Thoracic aorta (tissue), 2 donors: Measurements from ENCODE around the gene RREB1. TPM values are rescaled to one million over a fixed set of nuclear protein-coding genes. Genes with fewer than 3 reads are reported as not detected.

Experiments
- ATAC-seq: fragments of 150-250 bp; one replicate; pipeline ENCODE4 v1.8.0; 2017; ENCODE audit warnings: low read depth; ENCODE audit not compliant: insufficient number of reproducible peaks, low FRiP score
- DNase-seq: peaks from one replicate; pipeline ENCODE4 v3.0.0-alpha.2; 2020; ENCODE audit warnings: low spot score
- H3K27ac ChIP-seq, 2 donors: fragments of 200-600 bp; sonication (generic); 1 replicate in 1 of 2; 2 replicates in 1 of 2; pipeline ENCODE4 v1.5.1; 2016; ENCODE audit warnings: mild to moderate bottlenecking in 2 of 2, moderate library complexity in 2 of 2
- H3K27me3 ChIP-seq: fragments of 200-600 bp; sonication (generic); replicated peaks from 2 replicates; pipeline ENCODE4 v1.6.0; 2016; ENCODE audit warnings: mild to moderate bottlenecking; ENCODE audit not compliant: insufficient read depth
- H3K36me3 ChIP-seq: fragments of 200-600 bp; sonication (generic); one replicate; pipeline ENCODE4 v1.5.1; 2016
- H3K4me1 ChIP-seq, 2 donors: fragments of 200-600 bp; sonication (generic); 1 replicate in 1 of 2; 2 replicates in 1 of 2; pipeline versions ENCODE4 v1.5.1 to v1.6.0; 2016; ENCODE audit warnings: low read depth in 2 of 2, mild to moderate bottlenecking in 1 of 2; ENCODE audit not compliant: control insufficient read depth in 1 of 2
- H3K4me3 ChIP-seq: fragments of 200-600 bp; sonication (generic); 2 replicates; pipeline ENCODE4 v1.5.1; 2016; ENCODE audit warnings: mild to moderate bottlenecking
- H3K9me3 ChIP-seq: fragments of 200-600 bp; sonication (generic); 2 replicates; pipeline ENCODE4 v1.5.1; 2016
- total RNA-seq, 2 donors: library from RNA; depleted of rRNA; stranded (reverse); fragments of >200 nt; gene quantifications; one replicate each; pipeline versions ENCODE4 v1.1.0 to v1.2.3, GENCODE V29; 2016
- TF ChIP-seq, protein P1 (sequence below): fragments of 200-600 bp; sonication (generic); IDR thresholded peaks from one replicate; pipeline ENCODE4 v1.5.1; 2019; ENCODE audit warnings: antibody characterized with exemption

RREB1 gene
- total RNA-seq, 2 donors from 2014 or later, result 30.6 to 39.3 TPM

DNA sequence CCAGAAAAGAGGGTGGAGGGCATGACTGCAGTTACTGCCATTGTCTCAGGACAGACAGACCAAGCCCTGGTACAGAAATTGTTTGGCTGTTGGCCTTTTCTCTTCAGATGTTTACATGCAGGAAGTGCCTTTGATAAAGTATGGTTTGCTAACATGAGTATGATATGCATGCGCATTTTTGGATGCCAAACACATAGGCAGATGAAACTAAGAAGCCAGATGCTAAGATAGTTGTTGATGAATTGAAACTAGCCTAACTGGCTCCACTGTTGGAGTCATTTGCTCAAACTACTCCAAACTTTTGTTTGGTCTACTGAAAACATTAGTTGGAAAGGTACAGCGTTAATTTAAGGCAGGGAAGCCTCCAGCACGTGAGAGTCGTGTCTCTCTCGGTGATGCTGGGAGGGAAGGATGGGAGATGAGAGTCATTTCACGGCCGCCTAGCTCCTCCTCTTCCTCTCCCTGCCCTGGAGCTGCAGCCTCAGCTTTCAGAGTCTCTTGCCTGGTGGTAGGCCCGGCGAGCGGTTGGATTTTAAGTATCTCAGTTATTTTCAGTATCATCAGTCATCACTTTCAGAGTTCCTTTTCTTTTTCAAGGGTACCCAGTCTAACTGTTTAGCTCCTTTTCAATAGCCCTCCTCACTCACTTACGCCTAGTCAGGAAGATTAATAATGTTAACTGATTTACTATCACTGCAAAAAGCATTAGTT lies 29.7 kb downstream of the RREB1 start:
- H3K4me3 ChIP-seq, result peak overlapping the region; percentile 36

DNA sequence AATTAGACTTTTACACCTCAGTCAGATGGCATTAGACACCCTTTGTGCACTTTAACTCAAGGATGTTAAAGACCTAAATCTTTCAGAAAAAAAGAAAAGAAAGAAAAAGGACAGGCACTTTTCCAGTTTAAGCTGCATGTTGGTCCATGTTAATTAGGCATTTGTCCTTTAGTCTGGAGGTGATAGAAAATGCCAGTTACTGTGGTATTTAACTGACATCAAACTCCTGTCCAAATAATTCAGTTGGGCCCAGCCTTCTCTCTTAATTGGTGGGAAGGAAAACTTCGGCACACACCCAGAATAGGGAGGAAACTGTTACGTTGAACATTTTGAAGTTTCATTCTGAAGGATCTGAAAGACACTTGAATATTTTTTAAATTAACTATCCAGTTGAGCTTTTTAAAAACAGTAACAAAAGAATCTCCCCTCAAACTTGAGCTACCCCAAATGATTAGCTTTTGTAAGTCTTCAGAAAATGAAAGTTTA lies 30.3 kb downstream of the RREB1 start:
- TF ChIP-seq, protein P1, sequence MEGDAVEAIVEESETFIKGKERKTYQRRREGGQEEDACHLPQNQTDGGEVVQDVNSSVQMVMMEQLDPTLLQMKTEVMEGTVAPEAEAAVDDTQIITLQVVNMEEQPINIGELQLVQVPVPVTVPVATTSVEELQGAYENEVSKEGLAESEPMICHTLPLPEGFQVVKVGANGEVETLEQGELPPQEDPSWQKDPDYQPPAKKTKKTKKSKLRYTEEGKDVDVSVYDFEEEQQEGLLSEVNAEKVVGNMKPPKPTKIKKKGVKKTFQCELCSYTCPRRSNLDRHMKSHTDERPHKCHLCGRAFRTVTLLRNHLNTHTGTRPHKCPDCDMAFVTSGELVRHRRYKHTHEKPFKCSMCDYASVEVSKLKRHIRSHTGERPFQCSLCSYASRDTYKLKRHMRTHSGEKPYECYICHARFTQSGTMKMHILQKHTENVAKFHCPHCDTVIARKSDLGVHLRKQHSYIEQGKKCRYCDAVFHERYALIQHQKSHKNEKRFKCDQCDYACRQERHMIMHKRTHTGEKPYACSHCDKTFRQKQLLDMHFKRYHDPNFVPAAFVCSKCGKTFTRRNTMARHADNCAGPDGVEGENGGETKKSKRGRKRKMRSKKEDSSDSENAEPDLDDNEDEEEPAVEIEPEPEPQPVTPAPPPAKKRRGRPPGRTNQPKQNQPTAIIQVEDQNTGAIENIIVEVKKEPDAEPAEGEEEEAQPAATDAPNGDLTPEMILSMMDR, result no peak
- Histone ChIP-seq H3K27me3 (no peaks in the 10 kb centered on the region), H3K36me3 (no peaks in the 10 kb centered on the region), H3K4me1 (peaks cover 20 to 32% of the 10 kb centered on the region in 2 donors), H3K9me3 (no peaks in the 10 kb centered on the region), H3K27ac (peak overlapping the region; percentile 53 to 55), H3K4me3 (peak overlapping the region; percentile 36)
- ATAC-seq (no peak), DNase-seq (no peak)

More for the DNA sequence above, 29.7 kb downstream of the RREB1 start:
- ATAC-seq (no peak), DNase-seq (peak; percentile 31)
- Histone ChIP-seq H3K27ac (peak overlapping the region; percentile 53 to 55), H3K36me3 (no peaks in the 10 kb centered on the region), H3K9me3 (no peaks in the 10 kb centered on the region), H3K4me1 (peaks cover 18 to 28% of the 10 kb centered on the region in 2 donors), H3K27me3 (no peaks in the 10 kb centered on the region)
- TF ChIP-seq, protein P1, result no peak

DNA sequence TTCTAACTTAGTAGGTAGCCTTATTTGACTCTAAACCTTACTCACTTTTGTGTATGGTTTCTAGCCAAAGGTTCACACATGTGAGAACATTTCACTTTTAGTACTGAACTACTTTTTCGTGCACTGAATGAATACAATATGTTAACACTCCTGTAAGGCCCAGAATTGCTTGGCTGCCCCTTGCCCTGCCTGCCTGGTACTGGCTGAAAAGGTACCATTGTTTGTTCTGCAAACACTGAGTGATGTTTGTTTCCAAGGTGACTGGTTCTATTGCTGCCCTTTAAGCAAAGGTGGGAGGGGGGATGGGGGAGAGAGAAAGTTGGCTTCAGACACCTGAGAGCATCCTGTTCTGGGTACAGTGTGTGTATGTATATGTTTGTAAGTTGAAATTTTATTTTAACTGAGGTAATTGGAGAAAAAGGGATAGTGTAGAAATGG lies 31.2 kb downstream of the RREB1 start:
- no peak overlapping the region for H3K4me3 ChIP-seq
- TF ChIP-seq, protein P1, result no peak
- H3K27ac ChIP-seq, result no peak overlapping the region
- ATAC-seq, result no peak
- no peaks in the 10 kb centered on the region for H3K36me3 ChIP-seq
- no peaks in the 10 kb centered on the region for H3K27me3 ChIP-seq
- H3K9me3 ChIP-seq, result no peaks in the 10 kb centered on the region
- H3K4me1 ChIP-seq, result peaks cover 20 to 32% of the 10 kb centered on the region in 2 donors
- DNase-seq, result no peak

DNA sequence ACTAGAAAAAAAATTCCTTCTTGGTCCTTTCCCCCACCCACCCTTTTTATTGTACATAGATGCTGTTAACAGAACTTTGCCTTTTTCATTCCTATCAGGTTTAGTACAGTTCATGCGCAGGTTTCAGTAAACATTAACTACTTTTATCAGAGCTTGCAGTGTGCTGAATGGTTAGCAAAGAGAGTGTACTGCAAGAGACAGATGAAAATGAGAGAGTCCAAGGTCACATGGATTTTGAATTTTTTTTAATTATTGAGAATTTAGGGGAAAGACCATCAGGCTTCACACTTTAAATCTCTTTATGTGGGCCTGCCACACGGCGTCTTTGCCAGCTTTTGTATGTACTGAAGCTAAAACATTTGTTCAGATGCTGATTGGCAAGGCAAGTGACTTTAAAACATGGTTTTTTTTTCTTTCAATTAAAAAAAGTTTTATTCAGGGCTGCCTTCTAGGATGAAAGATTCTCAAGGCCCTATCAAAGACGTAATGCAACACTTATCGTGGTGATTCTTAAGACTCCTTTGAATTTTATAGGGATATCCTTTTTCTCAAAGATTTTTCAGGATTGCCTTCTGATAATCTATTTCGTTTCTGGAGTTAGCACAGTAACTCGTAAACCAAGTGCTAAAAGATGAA lies 32.2 kb downstream of the RREB1 start:
- ATAC-seq (no peak), DNase-seq (no peak)
- H3K4me3 ChIP-seq, result no peak overlapping the region
- H3K9me3 ChIP-seq, result no peaks in the 10 kb centered on the region
- TF ChIP-seq, protein P1, result no peak
- H3K4me1 ChIP-seq, result peaks cover 20 to 34% of the 10 kb centered on the region in 2 donors
- no peaks in the 10 kb centered on the region for H3K27me3 ChIP-seq
- no peak overlapping the region for H3K27ac ChIP-seq
- no peaks in the 10 kb centered on the region for H3K36me3 ChIP-seq

DNA sequence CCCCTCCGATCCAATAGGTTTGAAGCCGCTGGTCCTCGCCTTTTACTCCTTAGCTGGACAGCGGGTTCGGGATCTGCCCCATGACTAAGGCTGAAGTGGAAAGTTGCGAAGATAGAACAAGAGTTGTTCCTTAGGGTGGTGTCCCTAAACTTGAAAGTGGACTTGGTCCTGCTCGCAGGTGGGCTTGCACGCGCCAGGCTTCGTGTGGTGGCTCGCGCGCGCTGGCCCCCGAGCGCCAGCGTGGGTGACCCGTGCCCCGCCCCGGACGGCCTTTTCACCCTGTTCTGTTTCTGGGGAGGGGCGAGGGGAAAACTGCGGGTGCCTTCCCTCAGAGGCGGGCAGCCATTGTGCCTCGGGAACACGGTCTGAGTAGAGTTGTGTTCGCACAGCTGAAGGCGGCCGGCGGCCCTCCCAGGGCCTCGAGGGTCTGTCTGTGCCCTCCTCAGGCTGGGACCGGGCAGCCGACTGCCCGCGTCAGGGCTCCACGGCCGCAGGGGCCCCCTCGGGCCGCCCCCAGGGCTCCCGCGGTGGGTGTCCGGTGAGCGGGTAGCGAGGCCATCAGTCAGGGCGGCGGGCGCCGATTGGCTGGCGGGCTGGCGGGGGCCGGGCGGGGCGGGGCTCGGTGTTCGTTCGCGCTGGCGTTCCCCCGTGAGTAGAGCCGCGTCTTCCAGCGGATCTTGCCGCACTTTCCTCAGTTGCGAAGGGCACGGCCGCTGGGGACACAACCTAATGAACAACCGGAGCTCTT lies 33.0 kb downstream of the RREB1 start:
- Histone ChIP-seq H3K36me3 (no peaks in the 10 kb centered on the region), H3K4me3 (peak overlapping the region; percentile 90), H3K9me3 (no peaks in the 10 kb centered on the region), H3K27me3 (no peaks in the 10 kb centered on the region), H3K4me1 (peaks cover 20 to 43% of the 10 kb centered on the region in 2 donors), H3K27ac (peak overlapping the region; percentile 90 to 95)
- TF ChIP-seq, protein P1, result no peak
- DNase-seq, result peak; percentile 50
- peak; percentile 84 for ATAC-seq
